PFSK-1 (cell line): Measurements from ENCODE around the gene CDO1.

Source experiments
- FOXP2 ChIP-seq: optimal IDR thresholded peaks from 2 replicates; pipeline ENCODE3; 2011; ENCODE audit warnings: borderline replicate concordance, control low read depth, inconsistent platforms; ENCODE audit not compliant: insufficient read depth; ENCODE audit errors: extremely low read length, extremely low read depth
- POLR2AphosphoS5 ChIP-seq: IDR thresholded peaks from 2 replicates; pipeline ENCODE4 v1.6.1; 2012; ENCODE audit warnings: low read depth, mild to moderate bottlenecking, control low read depth, low read length, moderate library complexity
- REST ChIP-seq, 2 experiments: IDR thresholded peaks; 2 replicates each; pipeline versions ENCODE4 v1.6.1 to v1.8.0; 2011 to 2012; ENCODE audit warnings: low read depth in 2 of 2, low read length in 2 of 2, control low read depth in 1 of 2, inconsistent platforms in 1 of 2, mild to moderate bottlenecking in 1 of 2, moderate library complexity in 1 of 2; ENCODE audit not compliant: insufficient read depth in 1 of 2
- SIN3A ChIP-seq: IDR thresholded peaks from 2 replicates; pipeline ENCODE4 v1.6.1; 2012; ENCODE audit warnings: mild to moderate bottlenecking, low read length, moderate library complexity, borderline replicate concordance; ENCODE audit not compliant: insufficient read depth
- TAF1 ChIP-seq: IDR thresholded peaks from 2 replicates; pipeline ENCODE4 v1.6.1; 2012; ENCODE audit warnings: low read length, control low read depth, borderline replicate concordance; ENCODE audit not compliant: insufficient read depth

- TF ChIP-seq TAF1 (no peak), POLR2AphosphoS5 (no peak), REST (IDR thresholded peaks at IDR 0.05; ENCODE audit: insufficient read depth in 1 of 2, low read depth in 2 of 2, low read length in 2 of 2) (no peak), SIN3A (no peak), FOXP2 (no peak)
Observed at GRCh38 chr5:115755675-115756074, 60.8 kb downstream of the CDO1 start.
